IPS-18a (cell line): ENCODE measurements around the gene NTM.

Experiments used
- H3K27ac ChIP-seq: one replicate; pipeline ENCODE4 v1.5.1; 2013; ENCODE audit warnings: low read length
- H3K27me3 ChIP-seq: one replicate; pipeline ENCODE4 v1.6.1; 2013; ENCODE audit warnings: mild to moderate bottlenecking, low read length; ENCODE audit not compliant: control insufficient read depth, insufficient read depth
- H3K36me3 ChIP-seq: one replicate; pipeline ENCODE4 v1.6.1; 2013; ENCODE audit warnings: low read depth, low read length; ENCODE audit not compliant: control insufficient read depth
- H3K4me1 ChIP-seq: one replicate; pipeline ENCODE4 v1.6.1; 2013; ENCODE audit warnings: low read depth, low read length; ENCODE audit not compliant: control insufficient read depth
- H3K4me3 ChIP-seq: one replicate; pipeline ENCODE4 v1.5.1; 2013; ENCODE audit warnings: low read length
- H3K9ac ChIP-seq: one replicate; pipeline ENCODE4 v1.6.1; 2013; ENCODE audit warnings: mild to moderate bottlenecking, low read length, moderate library complexity
- H3K9me3 ChIP-seq: one replicate; pipeline ENCODE4 v1.6.1; 2013; ENCODE audit warnings: low read depth, low read length; ENCODE audit not compliant: control insufficient read depth

NTM gene

GRCh38 chr11:131543389-131544025 lies 173.1 kb downstream of the NTM start:
- Histone ChIP-seq H3K27ac (no peak overlapping the region), H3K4me3 (no peak overlapping the region), H3K9ac (no peak overlapping the region), H3K9me3 (peaks cover 6% of the 10 kb centered on the region), H3K4me1 (peaks cover 9% of the 10 kb centered on the region), H3K27me3 (no peaks in the 10 kb centered on the region), H3K36me3 (no peaks in the 10 kb centered on the region)

- Histone ChIP-seq H3K27ac (no peak overlapping the region), H3K4me3 (no peak overlapping the region), H3K27me3 (no peaks in the 10 kb centered on the region), H3K9me3 (peaks cover 6% of the 10 kb centered on the region), H3K4me1 (peaks cover 9% of the 10 kb centered on the region), H3K9ac (no peak overlapping the region), H3K36me3 (no peaks in the 10 kb centered on the region)
Observed at GRCh38 chr11:131544591-131544990, 174.2 kb downstream of the NTM start.

DNA sequence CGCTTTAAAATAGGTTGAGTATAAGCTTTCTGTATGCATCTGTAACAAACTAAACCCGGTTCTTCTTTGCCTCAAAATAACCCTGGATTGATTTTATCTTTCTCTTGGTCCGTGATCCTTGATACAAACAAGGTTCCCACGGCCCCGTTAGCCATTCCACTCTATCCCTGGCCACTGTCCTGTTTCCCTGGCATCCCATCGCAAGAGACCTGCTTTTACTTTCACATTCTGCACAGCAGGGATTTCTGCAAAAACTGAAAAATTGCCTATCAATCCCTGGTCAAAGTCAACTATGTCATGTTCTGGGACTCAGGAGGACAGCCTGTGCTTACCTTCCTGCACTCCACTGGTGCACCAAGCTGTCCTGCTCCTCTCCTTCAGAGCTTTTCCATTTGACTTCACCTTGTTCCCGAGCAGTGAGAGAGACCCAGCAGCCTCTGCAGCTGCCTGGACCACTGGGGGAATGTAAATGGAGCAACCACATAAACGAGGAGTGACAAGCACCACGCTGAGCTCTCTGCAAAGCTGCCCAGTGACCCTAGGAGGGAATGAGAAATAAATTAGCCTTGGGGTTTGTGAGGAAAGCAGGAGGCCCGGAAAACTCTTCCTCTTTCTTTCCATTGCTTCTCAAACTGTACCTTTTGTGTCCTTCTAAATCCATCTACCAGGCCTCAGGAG lies 175.9 kb downstream of the NTM start:
- H3K27me3 ChIP-seq, result no peaks in the 10 kb centered on the region

GRCh38 chr11:131549099-131549498 lies 178.7 kb downstream of the NTM start:
- H3K9me3 ChIP-seq, result no peaks in the 10 kb centered on the region
- no peak overlapping the region for H3K27ac ChIP-seq
- H3K9ac ChIP-seq, result no peak overlapping the region
- H3K4me1 ChIP-seq, result peaks cover 9% of the 10 kb centered on the region
- no peaks in the 10 kb centered on the region for H3K36me3 ChIP-seq
- H3K4me3 ChIP-seq, result no peak overlapping the region
- no peaks in the 10 kb centered on the region for H3K27me3 ChIP-seq

More for the DNA sequence above, 175.9 kb downstream of the NTM start:
- no peak overlapping the region for H3K4me3 ChIP-seq
- no peak overlapping the region for H3K9ac ChIP-seq
- H3K9me3 ChIP-seq, result peaks cover 1% of the 10 kb centered on the region
- H3K27ac ChIP-seq, result no peak overlapping the region
- H3K4me1 ChIP-seq, result peaks cover 9% of the 10 kb centered on the region
- no peaks in the 10 kb centered on the region for H3K36me3 ChIP-seq

DNA sequence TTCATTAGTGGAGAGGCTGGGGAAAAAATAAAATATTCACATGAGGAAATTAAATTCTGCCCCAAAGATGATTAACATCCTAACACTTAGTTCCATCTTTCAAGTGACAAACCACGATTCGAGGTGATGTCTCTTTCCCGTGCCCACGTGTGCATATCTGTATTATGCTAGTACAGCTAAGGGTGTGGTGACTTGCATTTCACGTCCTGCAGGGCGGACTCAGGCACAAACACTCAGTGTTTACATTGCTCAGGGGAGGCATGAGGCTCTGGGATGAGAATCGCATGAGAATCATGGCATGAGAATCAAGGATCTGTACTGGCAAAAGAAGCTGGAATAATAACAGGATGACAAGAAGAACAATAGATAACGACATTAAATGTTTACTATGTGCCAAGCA lies 179.4 kb downstream of the NTM start:
- no peak overlapping the region for H3K9ac ChIP-seq
- H3K9me3 ChIP-seq, result no peaks in the 10 kb centered on the region
- no peaks in the 10 kb centered on the region for H3K36me3 ChIP-seq
- H3K27me3 ChIP-seq, result no peaks in the 10 kb centered on the region
- H3K4me1 ChIP-seq, result peaks cover 9% of the 10 kb centered on the region
- H3K27ac ChIP-seq, result no peak overlapping the region
- no peak overlapping the region for H3K4me3 ChIP-seq

- Histone ChIP-seq H3K9me3 (no peaks in the 10 kb centered on the region), H3K4me1 (peaks cover 16% of the 10 kb centered on the region), H3K9ac (no peak overlapping the region), H3K27ac (no peak overlapping the region), H3K27me3 (no peaks in the 10 kb centered on the region), H3K4me3 (no peak overlapping the region), H3K36me3 (no peaks in the 10 kb centered on the region)
Observed at GRCh38 chr11:131560287-131560686, 189.9 kb downstream of the NTM start.

DNA sequence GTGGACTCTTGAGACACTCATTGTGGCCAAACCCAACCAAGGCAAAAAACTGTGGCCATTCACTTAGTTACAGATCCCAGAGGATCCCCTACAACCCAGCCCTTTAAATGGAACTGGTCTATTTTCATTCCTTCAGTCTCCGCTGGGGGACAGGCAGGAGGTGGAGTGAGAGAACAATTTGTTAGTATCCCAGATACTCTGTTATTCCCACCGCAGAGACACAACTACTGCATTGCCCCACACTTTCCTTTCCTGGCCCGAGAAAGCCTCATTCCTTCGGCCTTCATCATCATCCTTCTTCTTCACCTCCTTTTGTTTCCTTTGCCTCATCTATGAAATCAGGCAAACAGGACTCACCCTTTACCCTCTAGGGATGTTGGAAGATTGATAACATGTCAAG lies 191.1 kb downstream of the NTM start:
- no peak overlapping the region for H3K9ac ChIP-seq
- H3K36me3 ChIP-seq, result no peaks in the 10 kb centered on the region
- H3K27ac ChIP-seq, result no peak overlapping the region
- H3K27me3 ChIP-seq, result no peaks in the 10 kb centered on the region
- H3K4me3 ChIP-seq, result no peak overlapping the region
- peaks cover 16% of the 10 kb centered on the region for H3K4me1 ChIP-seq
- H3K9me3 ChIP-seq, result no peaks in the 10 kb centered on the region

DNA sequence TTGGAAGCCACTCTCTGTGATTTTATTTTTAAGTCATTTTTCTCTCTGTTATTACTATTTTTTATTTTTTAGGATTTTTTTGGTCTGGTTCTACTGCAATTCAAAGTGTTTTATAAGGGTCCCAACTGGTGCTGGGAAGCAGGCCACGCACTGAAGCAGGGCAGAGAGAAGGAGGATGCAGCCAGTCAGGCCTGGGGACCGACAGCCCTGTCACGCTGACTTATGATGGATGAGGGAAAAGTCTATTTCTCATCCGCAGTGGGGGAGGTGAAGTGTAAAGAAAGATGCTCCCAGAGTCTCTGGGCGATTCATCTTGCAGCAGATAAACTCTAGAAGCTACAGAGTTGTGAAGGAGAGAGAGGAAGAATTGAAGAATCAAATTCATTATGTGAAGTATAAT lies 191.6 kb downstream of the NTM start:
- H3K9me3 ChIP-seq, result no peaks in the 10 kb centered on the region
- no peak overlapping the region for H3K27ac ChIP-seq
- peaks cover 16% of the 10 kb centered on the region for H3K4me1 ChIP-seq
- no peaks in the 10 kb centered on the region for H3K36me3 ChIP-seq
- no peak overlapping the region for H3K9ac ChIP-seq
- no peaks in the 10 kb centered on the region for H3K27me3 ChIP-seq
- H3K4me3 ChIP-seq, result no peak overlapping the region

DNA sequence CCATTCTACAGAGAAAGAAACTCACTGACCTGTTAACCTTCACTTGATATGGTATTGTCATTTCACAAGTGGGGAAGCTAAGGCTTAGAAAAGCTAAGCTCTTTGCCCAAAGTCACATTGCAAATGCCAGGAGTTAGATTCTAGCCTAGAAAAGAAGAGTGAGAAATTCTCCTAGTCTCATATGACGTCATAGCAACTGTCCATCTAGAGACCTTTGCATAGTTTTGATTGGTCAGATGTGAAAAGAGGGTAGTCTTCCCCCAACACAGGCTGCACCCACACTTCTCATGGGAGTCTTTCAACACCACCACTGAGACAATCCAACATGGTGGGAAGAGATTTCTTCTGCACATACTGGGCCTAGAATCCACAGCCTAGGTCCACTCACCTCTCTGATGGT lies 197.9 kb downstream of the NTM start:
- Histone ChIP-seq H3K36me3 (no peaks in the 10 kb centered on the region), H3K4me3 (no peak overlapping the region), H3K9me3 (no peaks in the 10 kb centered on the region), H3K27me3 (no peaks in the 10 kb centered on the region), H3K4me1 (no peaks in the 10 kb centered on the region), H3K27ac (no peak overlapping the region), H3K9ac (no peak overlapping the region)

DNA sequence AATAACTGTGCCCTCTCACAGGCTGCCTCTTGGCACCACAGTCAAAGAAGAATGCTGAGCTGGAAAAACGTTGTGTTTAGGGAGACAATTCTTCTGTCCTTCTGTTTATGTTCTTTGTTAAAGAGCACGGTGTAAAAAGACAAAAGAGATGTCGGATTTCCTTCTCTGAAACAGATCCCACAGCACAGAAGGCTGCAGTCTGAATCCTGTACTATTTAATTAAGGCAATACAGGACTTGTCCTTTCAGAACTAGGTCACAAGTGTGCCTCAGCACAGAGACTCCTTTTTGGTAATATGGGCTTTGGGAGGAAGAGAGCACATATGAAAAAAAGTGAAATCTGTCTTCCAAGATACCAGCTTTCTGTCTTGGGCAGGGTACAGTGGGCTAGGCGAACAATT lies 201.2 kb downstream of the NTM start:
- no peaks in the 10 kb centered on the region for H3K4me1 ChIP-seq
- no peak overlapping the region for H3K27ac ChIP-seq
- no peak overlapping the region for H3K9ac ChIP-seq
- no peaks in the 10 kb centered on the region for H3K9me3 ChIP-seq
- no peak overlapping the region for H3K4me3 ChIP-seq
- no peaks in the 10 kb centered on the region for H3K36me3 ChIP-seq
- H3K27me3 ChIP-seq, result no peaks in the 10 kb centered on the region

- H3K9ac ChIP-seq, result no peak overlapping the region
- H3K36me3 ChIP-seq, result no peaks in the 10 kb centered on the region
Observed at GRCh38 chr11:131572423-131572822, 202.0 kb downstream of the NTM start.

GRCh38 chr11:131579932-131580387 lies 209.5 kb downstream of the NTM start:
- Histone ChIP-seq H3K9me3 (no peaks in the 10 kb centered on the region), H3K4me3 (no peak overlapping the region), H3K36me3 (no peaks in the 10 kb centered on the region), H3K4me1 (peaks cover 17% of the 10 kb centered on the region), H3K27ac (no peak overlapping the region), H3K27me3 (no peaks in the 10 kb centered on the region), H3K9ac (no peak overlapping the region)

More at GRCh38 chr11:131572423-131572822, 202.0 kb downstream of the NTM start:
- Histone ChIP-seq H3K27me3 (no peaks in the 10 kb centered on the region), H3K4me3 (no peak overlapping the region), H3K27ac (no peak overlapping the region), H3K9me3 (no peaks in the 10 kb centered on the region), H3K4me1 (no peaks in the 10 kb centered on the region)
